Activated naive CD8-positive, alpha-beta T cell treated with anti-CD3 and anti-CD28 coated beads for 36 hours (primary cell): ENCODE measurements around the gene CLEC20A. TPM values are rescaled to one million over a fixed set of nuclear protein-coding genes. Genes with fewer than 3 reads are reported as not detected.
A peak's percentile ranks its signal among the peaks of the same experiment; 100 is the strongest.

Experiments used
- DNase-seq: peaks from one replicate; pipeline ENCODE4 v3.0.0; 2021
- H3K27ac Mint-ChIP-seq: one replicate; pipeline ENCODE4 v1.8.0; 2022; ENCODE audit warnings: mild to moderate bottlenecking, moderate library complexity, mixed read lengths
- H3K27me3 Mint-ChIP-seq: one replicate; pipeline ENCODE4 v1.8.0; 2022; ENCODE audit warnings: mild to moderate bottlenecking, mixed read lengths
- H3K36me3 Mint-ChIP-seq: one replicate; pipeline ENCODE4 v1.8.0; 2021; ENCODE audit warnings: mild to moderate bottlenecking, mixed read lengths
- H3K4me1 Mint-ChIP-seq: one replicate; pipeline ENCODE4 v1.8.0; 2021; ENCODE audit warnings: mixed read lengths
- H3K4me3 Mint-ChIP-seq: one replicate; pipeline ENCODE4 v1.8.0; 2022; ENCODE audit warnings: mild to moderate bottlenecking, moderate library complexity, mixed read lengths
- H3K9me3 Mint-ChIP-seq: one replicate; pipeline ENCODE4 v1.8.0; 2022; ENCODE audit warnings: mixed read lengths
- total RNA-seq, 2 experiments: library from RNA; stranded (reverse); gene quantifications; one replicate each; pipeline ENCODE4 v1.2.3, GENCODE V29; 2021

The CLEC20A gene
- total RNA-seq, 2 experiments from 2014 or later: not detected

- no peaks in the 10 kb centered on the region for H3K4me1 Mint-ChIP-seq
- DNase-seq: no peak
- no peaks in the 10 kb centered on the region for H3K36me3 Mint-ChIP-seq
- no peaks in the 10 kb centered on the region for H3K9me3 Mint-ChIP-seq
- no peak overlapping the region for H3K4me3 Mint-ChIP-seq
- no peak overlapping the region for H3K27ac Mint-ChIP-seq
- peaks cover 3% of the 10 kb centered on the region for H3K27me3 Mint-ChIP-seq
Measured at GRCh38 chr1:178533121-178533946, 36.6 kb upstream of the CLEC20A start.

GRCh38 chr1:178532392-178532791, 35.6 kb upstream of the CLEC20A start:
- Mint-ChIP-seq H3K4me3 (no peak overlapping the region), H3K27me3 (peaks cover 3% of the 10 kb centered on the region), H3K4me1 (no peaks in the 10 kb centered on the region), H3K36me3 (no peaks in the 10 kb centered on the region), H3K9me3 (no peaks in the 10 kb centered on the region), H3K27ac (no peak overlapping the region)
- DNase-seq: peak; percentile 61

GRCh38 chr1:178531887-178532286, 35.1 kb upstream of the CLEC20A start:
- Mint-ChIP-seq H3K4me3 (no peak overlapping the region), H3K9me3 (no peaks in the 10 kb centered on the region), H3K27ac (no peak overlapping the region), H3K36me3 (no peaks in the 10 kb centered on the region), H3K27me3 (peaks cover 3% of the 10 kb centered on the region), H3K4me1 (no peaks in the 10 kb centered on the region)
- DNase-seq: no peak

- Mint-ChIP-seq H3K36me3 (no peaks in the 10 kb centered on the region), H3K27ac (no peak overlapping the region), H3K27me3 (peaks cover 3% of the 10 kb centered on the region), H3K4me1 (no peaks in the 10 kb centered on the region), H3K4me3 (no peak overlapping the region), H3K9me3 (no peaks in the 10 kb centered on the region)
- DNase-seq: no peak
Measured at GRCh38 chr1:178530502-178530901, 33.7 kb upstream of the CLEC20A start.

- H3K9me3 Mint-ChIP-seq: no peaks in the 10 kb centered on the region
- no peak overlapping the region for H3K27ac Mint-ChIP-seq
- no peaks in the 10 kb centered on the region for H3K4me1 Mint-ChIP-seq
- DNase-seq: no peak
- no peak overlapping the region for H3K4me3 Mint-ChIP-seq
- no peaks in the 10 kb centered on the region for H3K36me3 Mint-ChIP-seq
- H3K27me3 Mint-ChIP-seq: peaks cover 3% of the 10 kb centered on the region
Measured at GRCh38 chr1:178530037-178530402, 33.3 kb upstream of the CLEC20A start.

- DNase-seq: no peak
- Mint-ChIP-seq H3K27ac (no peak overlapping the region), H3K4me3 (no peak overlapping the region), H3K27me3 (peaks cover 3% of the 10 kb centered on the region), H3K4me1 (no peaks in the 10 kb centered on the region), H3K36me3 (no peaks in the 10 kb centered on the region), H3K9me3 (no peaks in the 10 kb centered on the region)
Measured at GRCh38 chr1:178529364-178530036, 32.7 kb upstream of the CLEC20A start.

- H3K4me3 Mint-ChIP-seq: no peak overlapping the region
- DNase-seq: no peak
- peaks cover 3% of the 10 kb centered on the region for H3K27me3 Mint-ChIP-seq
- no peaks in the 10 kb centered on the region for H3K9me3 Mint-ChIP-seq
- H3K27ac Mint-ChIP-seq: no peak overlapping the region
- no peaks in the 10 kb centered on the region for H3K4me1 Mint-ChIP-seq
- no peaks in the 10 kb centered on the region for H3K36me3 Mint-ChIP-seq
Measured at GRCh38 chr1:178528953-178529335, 32.2 kb upstream of the CLEC20A start.

GRCh38 chr1:178528228-178528952, 31.6 kb upstream of the CLEC20A start:
- peaks cover 3% of the 10 kb centered on the region for H3K27me3 Mint-ChIP-seq
- H3K4me1 Mint-ChIP-seq: no peaks in the 10 kb centered on the region
- no peak for DNase-seq
- H3K27ac Mint-ChIP-seq: no peak overlapping the region
- no peaks in the 10 kb centered on the region for H3K9me3 Mint-ChIP-seq
- H3K4me3 Mint-ChIP-seq: no peak overlapping the region
- no peaks in the 10 kb centered on the region for H3K36me3 Mint-ChIP-seq

GRCh38 chr1:178527117-178527516, 30.4 kb upstream of the CLEC20A start:
- DNase-seq: no peak
- Mint-ChIP-seq H3K27me3 (no peaks in the 10 kb centered on the region), H3K36me3 (no peaks in the 10 kb centered on the region), H3K27ac (no peak overlapping the region), H3K9me3 (no peaks in the 10 kb centered on the region), H3K4me1 (no peaks in the 10 kb centered on the region), H3K4me3 (no peak overlapping the region)

- H3K4me3 Mint-ChIP-seq: no peak overlapping the region
- H3K27ac Mint-ChIP-seq: no peak overlapping the region
- H3K36me3 Mint-ChIP-seq: no peaks in the 10 kb centered on the region
Measured at GRCh38 chr1:178521241-178521640, 24.5 kb upstream of the CLEC20A start.

GRCh38 chr1:178520803-178521202, 24.0 kb upstream of the CLEC20A start:
- peaks cover 3% of the 10 kb centered on the region for H3K27me3 Mint-ChIP-seq
- DNase-seq: no peak
- no peak overlapping the region for H3K27ac Mint-ChIP-seq
- H3K4me1 Mint-ChIP-seq: no peaks in the 10 kb centered on the region
- H3K9me3 Mint-ChIP-seq: no peaks in the 10 kb centered on the region
- no peaks in the 10 kb centered on the region for H3K36me3 Mint-ChIP-seq
- no peak overlapping the region for H3K4me3 Mint-ChIP-seq

More at GRCh38 chr1:178521241-178521640, 24.5 kb upstream of the CLEC20A start:
- DNase-seq: no peak
- peaks cover 3% of the 10 kb centered on the region for H3K27me3 Mint-ChIP-seq
- no peaks in the 10 kb centered on the region for H3K9me3 Mint-ChIP-seq
- H3K4me1 Mint-ChIP-seq: no peaks in the 10 kb centered on the region

GRCh38 chr1:178518894-178519293, 22.1 kb upstream of the CLEC20A start:
- Mint-ChIP-seq H3K9me3 (no peaks in the 10 kb centered on the region), H3K36me3 (no peaks in the 10 kb centered on the region), H3K4me3 (no peak overlapping the region), H3K4me1 (no peaks in the 10 kb centered on the region), H3K27me3 (peaks cover 3% of the 10 kb centered on the region), H3K27ac (no peak overlapping the region)
- no peak for DNase-seq

- no peaks in the 10 kb centered on the region for H3K4me1 Mint-ChIP-seq
- H3K4me3 Mint-ChIP-seq: no peak overlapping the region
- DNase-seq: no peak
- no peaks in the 10 kb centered on the region for H3K9me3 Mint-ChIP-seq
- H3K27ac Mint-ChIP-seq: no peak overlapping the region
- peaks cover 3% of the 10 kb centered on the region for H3K27me3 Mint-ChIP-seq
- H3K36me3 Mint-ChIP-seq: no peaks in the 10 kb centered on the region
Measured at GRCh38 chr1:178516110-178516509, 19.3 kb upstream of the CLEC20A start.

GRCh38 chr1:178513278-178513983, 16.7 kb upstream of the CLEC20A start:
- H3K4me3 Mint-ChIP-seq: no peak overlapping the region
- no peaks in the 10 kb centered on the region for H3K4me1 Mint-ChIP-seq
- H3K36me3 Mint-ChIP-seq: no peaks in the 10 kb centered on the region
- no peaks in the 10 kb centered on the region for H3K9me3 Mint-ChIP-seq
- no peaks in the 10 kb centered on the region for H3K27me3 Mint-ChIP-seq
- no peak for DNase-seq
- H3K27ac Mint-ChIP-seq: no peak overlapping the region
